Liver (tissue), 9 donors: ENCODE data around the gene KIAA1217. TPM values are rescaled to one million over a fixed set of nuclear protein-coding genes. Genes with fewer than 3 reads are reported as not detected.

Source experiments
- DNase-seq: peaks from one replicate; pipeline ENCODE4 v3.0.0-alpha.2; 2017; ENCODE audit warnings: low spot score
- H3K27ac ChIP-seq, 2 donors: one replicate each; pipeline ENCODE4 v1.7.0; 2013; ENCODE audit warnings: inconsistent platforms in 2 of 2, low read length in 2 of 2, control low read depth in 1 of 2, low read depth in 1 of 2, mild to moderate bottlenecking in 1 of 2
- H3K27me3 ChIP-seq, 4 donors: one replicate each; pipeline versions ENCODE4 v1.6.1 to v1.7.0; 2013; ENCODE audit warnings: low read length in 3 of 4, inconsistent platforms in 1 of 4, mild to moderate bottlenecking in 1 of 4, moderate library complexity in 1 of 4; ENCODE audit not compliant: control insufficient read depth in 4 of 4, insufficient read depth in 4 of 4
- H3K36me3 ChIP-seq, 4 donors: one replicate each; pipeline versions ENCODE4 v1.6.1 to v1.7.0; 2013; ENCODE audit warnings: low read length in 3 of 4, mild to moderate bottlenecking in 3 of 4, low read depth in 1 of 4, moderate library complexity in 1 of 4; ENCODE audit not compliant: control insufficient read depth in 4 of 4, insufficient read depth in 3 of 4
- H3K4me1 ChIP-seq, 4 donors: one replicate each; pipeline versions ENCODE4 v1.6.1 to v1.7.0; 2013; ENCODE audit warnings: low read length in 3 of 4, mild to moderate bottlenecking in 3 of 4, moderate library complexity in 1 of 4; ENCODE audit not compliant: control insufficient read depth in 4 of 4, insufficient read depth in 4 of 4
- H3K4me3 ChIP-seq, 3 donors: one replicate each; pipeline versions ENCODE4 v1.6.1 to v1.7.0; 2013; ENCODE audit warnings: low read length in 3 of 3, control low read depth in 1 of 3, low read depth in 1 of 3, mild to moderate bottlenecking in 1 of 3
- H3K9ac ChIP-seq, 2 donors: one replicate each; pipeline ENCODE4 v1.7.0; 2013; ENCODE audit warnings: low read length in 2 of 2, mild to moderate bottlenecking in 2 of 2, moderate library complexity in 2 of 2, control low read depth in 1 of 2, low read depth in 1 of 2
- H3K9me3 ChIP-seq, 4 donors: one replicate each; pipeline versions ENCODE4 v1.6.1 to v1.7.0; 2013; ENCODE audit warnings: low read length in 3 of 4; ENCODE audit not compliant: control insufficient read depth in 4 of 4
- EGR1 ChIP-seq, 2 donors: IDR thresholded peaks; 2 replicates each; pipeline ENCODE4 v1.6.1; 2016 to 2018; ENCODE audit warnings: antibody characterized with exemption in 2 of 2, low read depth in 2 of 2
- FOXA1 ChIP-seq: IDR thresholded peaks from 2 replicates; pipeline ENCODE4 v1.6.1; 2016; ENCODE audit warnings: antibody characterized with exemption
- FOXA2 ChIP-seq: IDR thresholded peaks from 2 replicates; pipeline ENCODE4 v1.6.1; 2016; ENCODE audit warnings: antibody characterized with exemption
- GABPA ChIP-seq, 2 donors: IDR thresholded peaks in 1 of 2; conservative IDR thresholded peaks in 1 of 2; 2 replicates each; pipeline ENCODE4 v1.6.1; 2016; ENCODE audit warnings: antibody characterized with exemption in 2 of 2, mild to moderate bottlenecking in 1 of 2, moderate library complexity in 1 of 2
- HNF4A ChIP-seq, 2 donors: conservative IDR thresholded peaks; 2 replicates each; pipeline ENCODE4 v1.6.1; 2016; ENCODE audit warnings: antibody characterized with exemption in 2 of 2, mild to moderate bottlenecking in 2 of 2
- HNF4G ChIP-seq: IDR thresholded peaks from 2 replicates; pipeline ENCODE4 v1.6.1; 2016; ENCODE audit warnings: antibody characterized with exemption
- JUND ChIP-seq, 2 donors: IDR thresholded peaks; 2 replicates each; pipeline ENCODE4 v1.6.1; 2016; ENCODE audit warnings: antibody characterized with exemption in 2 of 2
- NR2F2 ChIP-seq: IDR thresholded peaks from 2 replicates; pipeline ENCODE4 v1.6.1; 2016; ENCODE audit warnings: antibody characterized with exemption
- RAD21 ChIP-seq, 2 donors: IDR thresholded peaks; 2 replicates each; pipeline ENCODE4 v1.6.1; 2016; ENCODE audit warnings: antibody characterized with exemption in 2 of 2, mild to moderate bottlenecking in 2 of 2
- RXRA ChIP-seq, 2 donors: IDR thresholded peaks; 2 replicates each; pipeline ENCODE4 v1.6.1; 2017 to 2018; ENCODE audit warnings: antibody characterized with exemption in 2 of 2, mild to moderate bottlenecking in 1 of 2
- SP1 ChIP-seq: IDR thresholded peaks from 2 replicates; pipeline ENCODE4 v1.6.1; 2018; ENCODE audit warnings: antibody characterized with exemption, mild to moderate bottlenecking
- TAF1 ChIP-seq: conservative IDR thresholded peaks from 2 replicates; pipeline ENCODE4 v1.6.1; 2016; ENCODE audit warnings: antibody characterized with exemption, mild to moderate bottlenecking
- YY1 ChIP-seq: IDR thresholded peaks from 2 replicates; pipeline ENCODE4 v1.6.1; 2016; ENCODE audit warnings: antibody characterized with exemption, mild to moderate bottlenecking
- WGBS: extraction: QIAGEN DNeasy Blood & Tissue Kit; methylation state at CpG from one replicate; pipeline ENCODE4 v1.1.7; 2013; 5-methylcytosine and 5-hydroxymethylcytosine counted together
- polyA plus RNA-seq, 2 donors: library from polyadenylated mRNA; stranded (reverse) in 1 of 2; unstranded in 1 of 2; fragments of 200-250 nt in 1 of 2; fragments of >200 nt in 1 of 2; fragmentation: Nextera tagmentation in 1 of 2; extraction: Ambion mirVana in 1 of 2; gene quantifications; one replicate each; pipeline versions ENCODE4 v1.2.1 to v1.2.3, GENCODE V29; 2013 to 2015
- total RNA-seq, 2 donors: library from RNA; depleted of rRNA; stranded (reverse); fragments of >200 nt; gene quantifications; one replicate each; pipeline ENCODE4 v1.2.3, GENCODE V29; 2014
- TF ChIP-seq, protein P1 (sequence below): IDR thresholded peaks from 2 replicates; pipeline ENCODE4 v1.6.1; 2016; ENCODE audit warnings: antibody characterized with exemption
- TF ChIP-seq, protein P2 (sequence below): IDR thresholded peaks from 2 replicates; pipeline ENCODE4 v1.6.1; 2016; ENCODE audit warnings: antibody characterized with exemption, mild to moderate bottlenecking
- TF ChIP-seq, protein P3 (sequence below): IDR thresholded peaks from 2 replicates; pipeline ENCODE4 v1.6.1; 2016; ENCODE audit warnings: antibody characterized with exemption
- TF ChIP-seq, protein P4 (sequence below): IDR thresholded peaks from 2 replicates; pipeline ENCODE4 v1.6.1; 2016; ENCODE audit warnings: antibody characterized with exemption
- donor health status: healthy.
- donor health status: healthy.
- donor health status: healthy.
- donor health status: healthy.
- donor health status: healthy.

KIAA1217 gene
- total and polyA plus RNA-seq, 4 donors = 4.5 to 12.8 (median 6.8) TPM

DNA sequence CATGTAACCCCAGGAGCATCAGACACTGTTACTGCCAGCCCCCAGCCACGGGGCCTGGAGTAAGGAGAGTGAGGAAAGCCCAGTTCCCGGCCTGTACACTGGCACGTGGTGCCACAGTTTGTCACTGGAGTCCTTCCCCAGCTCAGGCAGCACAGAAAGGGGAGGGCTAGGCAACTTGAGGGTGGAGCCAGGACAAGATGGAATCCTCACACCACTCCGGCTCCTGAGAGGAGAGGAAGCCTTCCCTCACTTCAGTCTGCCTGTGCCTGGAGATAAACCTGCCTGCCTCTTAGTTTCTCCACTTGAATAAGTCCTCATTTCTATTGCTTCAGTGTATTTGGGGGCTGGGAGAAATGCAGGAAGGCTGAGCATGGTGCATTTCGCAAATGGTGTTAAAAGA lies 176.0 kb downstream of the KIAA1217 start:
- TF ChIP-seq YY1 (no peak), HNF4A (conservative IDR thresholded peaks at IDR 0.05) (no peak), TAF1 (no peak), FOXA1 (no peak), EGR1 (IDR thresholded peaks at IDR 0.05; ENCODE audit: low read depth in 2 of 2) (no peak), JUND (IDR thresholded peaks at IDR 0.05) (no peak)
- Histone ChIP-seq H3K27ac (no peak overlapping the region), H3K4me1 (no peaks in the 10 kb centered on the region)

DNA sequence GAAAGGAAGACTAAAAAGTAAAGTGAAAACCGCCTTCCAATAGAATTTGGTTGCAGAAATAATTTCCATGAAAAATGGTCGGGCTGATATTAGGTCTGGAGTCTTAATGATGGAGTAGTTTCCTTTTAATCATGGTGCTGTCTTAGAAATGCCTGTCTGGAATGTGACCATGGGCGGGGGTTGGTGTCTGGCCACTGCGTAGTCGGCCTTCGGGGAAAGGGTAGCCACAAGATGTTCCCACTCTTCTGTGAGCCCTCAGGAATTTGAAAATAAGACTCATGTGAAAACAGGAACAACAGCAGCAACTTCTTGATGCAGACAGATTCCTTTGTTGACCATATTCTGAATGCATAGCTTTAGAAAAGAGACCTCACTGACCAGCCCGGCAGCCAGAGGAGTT lies 176.8 kb downstream of the KIAA1217 start:
- H3K27ac ChIP-seq = no peak overlapping the region
- H3K9me3 ChIP-seq = no peaks in the 10 kb centered on the region
- WGBS = 83% methylated on average over 7 of the region's 7 CpGs
- no peaks in the 10 kb centered on the region for H3K36me3 ChIP-seq
- no peak overlapping the region for H3K4me3 ChIP-seq
- no peak for DNase-seq
- no peak overlapping the region for H3K9ac ChIP-seq
- no peaks in the 10 kb centered on the region for H3K27me3 ChIP-seq
- TF ChIP-seq EGR1 (IDR thresholded peaks at IDR 0.05; ENCODE audit: low read depth in 2 of 2) (no peak), SP1 (no peak), RXRA (IDR thresholded peaks at IDR 0.05) (no peak), FOXA1 (no peak), JUND (IDR thresholded peaks at IDR 0.05) (no peak), TAF1 (no peak), HNF4G (no peak), NR2F2 (no peak), RAD21 (IDR thresholded peaks at IDR 0.05) (no peak), HNF4A (conservative IDR thresholded peaks at IDR 0.05) (no peak), YY1 (no peak), FOXA2 (no peak), GABPA (IDR thresholded peaks at IDR 0.05 in 1 of 2, conservative IDR thresholded peaks at IDR 0.05 in 1 of 2) (no peak)
- TF ChIP-seq, protein P1, sequence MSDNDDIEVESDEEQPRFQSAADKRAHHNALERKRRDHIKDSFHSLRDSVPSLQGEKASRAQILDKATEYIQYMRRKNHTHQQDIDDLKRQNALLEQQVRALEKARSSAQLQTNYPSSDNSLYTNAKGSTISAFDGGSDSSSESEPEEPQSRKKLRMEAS = no peak
- TF ChIP-seq, protein P2, sequence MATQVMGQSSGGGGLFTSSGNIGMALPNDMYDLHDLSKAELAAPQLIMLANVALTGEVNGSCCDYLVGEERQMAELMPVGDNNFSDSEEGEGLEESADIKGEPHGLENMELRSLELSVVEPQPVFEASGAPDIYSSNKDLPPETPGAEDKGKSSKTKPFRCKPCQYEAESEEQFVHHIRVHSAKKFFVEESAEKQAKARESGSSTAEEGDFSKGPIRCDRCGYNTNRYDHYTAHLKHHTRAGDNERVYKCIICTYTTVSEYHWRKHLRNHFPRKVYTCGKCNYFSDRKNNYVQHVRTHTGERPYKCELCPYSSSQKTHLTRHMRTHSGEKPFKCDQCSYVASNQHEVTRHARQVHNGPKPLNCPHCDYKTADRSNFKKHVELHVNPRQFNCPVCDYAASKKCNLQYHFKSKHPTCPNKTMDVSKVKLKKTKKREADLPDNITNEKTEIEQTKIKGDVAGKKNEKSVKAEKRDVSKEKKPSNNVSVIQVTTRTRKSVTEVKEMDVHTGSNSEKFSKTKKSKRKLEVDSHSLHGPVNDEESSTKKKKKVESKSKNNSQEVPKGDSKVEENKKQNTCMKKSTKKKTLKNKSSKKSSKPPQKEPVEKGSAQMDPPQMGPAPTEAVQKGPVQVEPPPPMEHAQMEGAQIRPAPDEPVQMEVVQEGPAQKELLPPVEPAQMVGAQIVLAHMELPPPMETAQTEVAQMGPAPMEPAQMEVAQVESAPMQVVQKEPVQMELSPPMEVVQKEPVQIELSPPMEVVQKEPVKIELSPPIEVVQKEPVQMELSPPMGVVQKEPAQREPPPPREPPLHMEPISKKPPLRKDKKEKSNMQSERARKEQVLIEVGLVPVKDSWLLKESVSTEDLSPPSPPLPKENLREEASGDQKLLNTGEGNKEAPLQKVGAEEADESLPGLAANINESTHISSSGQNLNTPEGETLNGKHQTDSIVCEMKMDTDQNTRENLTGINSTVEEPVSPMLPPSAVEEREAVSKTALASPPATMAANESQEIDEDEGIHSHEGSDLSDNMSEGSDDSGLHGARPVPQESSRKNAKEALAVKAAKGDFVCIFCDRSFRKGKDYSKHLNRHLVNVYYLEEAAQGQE = no peak
- TF ChIP-seq, protein P3, sequence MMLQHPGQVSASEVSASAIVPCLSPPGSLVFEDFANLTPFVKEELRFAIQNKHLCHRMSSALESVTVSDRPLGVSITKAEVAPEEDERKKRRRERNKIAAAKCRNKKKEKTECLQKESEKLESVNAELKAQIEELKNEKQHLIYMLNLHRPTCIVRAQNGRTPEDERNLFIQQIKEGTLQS = no peak
- TF ChIP-seq, protein P4, sequence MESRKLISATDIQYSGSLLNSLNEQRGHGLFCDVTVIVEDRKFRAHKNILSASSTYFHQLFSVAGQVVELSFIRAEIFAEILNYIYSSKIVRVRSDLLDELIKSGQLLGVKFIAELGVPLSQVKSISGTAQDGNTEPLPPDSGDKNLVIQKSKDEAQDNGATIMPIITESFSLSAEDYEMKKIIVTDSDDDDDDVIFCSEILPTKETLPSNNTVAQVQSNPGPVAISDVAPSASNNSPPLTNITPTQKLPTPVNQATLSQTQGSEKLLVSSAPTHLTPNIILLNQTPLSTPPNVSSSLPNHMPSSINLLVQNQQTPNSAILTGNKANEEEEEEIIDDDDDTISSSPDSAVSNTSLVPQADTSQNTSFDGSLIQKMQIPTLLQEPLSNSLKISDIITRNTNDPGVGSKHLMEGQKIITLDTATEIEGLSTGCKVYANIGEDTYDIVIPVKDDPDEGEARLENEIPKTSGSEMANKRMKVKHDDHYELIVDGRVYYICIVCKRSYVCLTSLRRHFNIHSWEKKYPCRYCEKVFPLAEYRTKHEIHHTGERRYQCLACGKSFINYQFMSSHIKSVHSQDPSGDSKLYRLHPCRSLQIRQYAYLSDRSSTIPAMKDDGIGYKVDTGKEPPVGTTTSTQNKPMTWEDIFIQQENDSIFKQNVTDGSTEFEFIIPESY = no peak
- no peaks in the 10 kb centered on the region for H3K4me1 ChIP-seq

More for the DNA sequence above, 176.0 kb downstream of the KIAA1217 start:
- Histone ChIP-seq H3K9me3 (no peaks in the 10 kb centered on the region), H3K4me3 (no peak overlapping the region), H3K9ac (no peak overlapping the region), H3K36me3 (no peaks in the 10 kb centered on the region), H3K27me3 (no peaks in the 10 kb centered on the region)
- 80% methylated on average over 5 of the region's 5 CpGs for WGBS
- no peak for DNase-seq
